Stomach (tissue), 4 donors: ENCODE measurements around the gene RAB26.
"Not testable (repeated sequence)": the region's sequence is repeated elsewhere in the genome, so short reads cannot be mapped to it uniquely, and the experiment has no call there.

ENCODE experiments used
- EP300 ChIP-seq: sonication (generic); formaldehyde crosslinking; IDR thresholded peaks from one replicate; pipeline ENCODE4 v1.6.1; 2017; ENCODE audit warnings: antibody characterized with exemption
- POLR2A ChIP-seq, 4 donors: fragments of 450-650 bp; IDR thresholded peaks; one replicate each; pipeline ENCODE4 v1.6.1; 2016; ENCODE audit warnings: antibody characterized with exemption in 4 of 4, control low read depth in 2 of 4, mild to moderate bottlenecking in 1 of 4, moderate library complexity in 1 of 4
- TF ChIP-seq, protein P1 (sequence below), 7 experiments: fragments of 450-650 bp in 4 of 7; fragments of 200-600 bp in 3 of 7; sonication (generic) in 3 of 7; IDR thresholded peaks; one replicate each; pipeline ENCODE4 v1.5.1; 2016 to 2019; ENCODE audit warnings: antibody characterized with exemption in 7 of 7, control low read depth in 2 of 7, mild to moderate bottlenecking in 1 of 7

DNA sequence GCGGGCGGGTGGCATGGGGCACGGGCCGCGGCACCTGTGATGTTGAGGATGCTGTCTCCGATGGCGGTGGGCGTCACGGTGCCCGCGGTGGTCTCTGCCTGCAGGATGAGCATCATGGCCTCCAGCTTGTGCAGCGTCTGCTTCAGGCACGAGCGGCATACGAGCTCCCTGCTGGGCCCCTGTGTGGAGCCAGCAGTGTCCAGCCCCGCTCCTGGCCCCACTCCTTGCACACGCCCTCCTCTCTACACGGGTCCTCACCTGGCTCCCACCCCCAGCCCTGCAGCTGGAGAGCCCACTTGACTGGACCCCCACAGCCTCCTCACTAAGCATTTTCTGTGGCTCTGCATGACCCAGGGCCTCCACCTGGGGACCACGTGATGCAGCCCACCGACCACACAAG lies 44.0 kb upstream of the RAB26 start:
- TF ChIP-seq, protein P1, sequence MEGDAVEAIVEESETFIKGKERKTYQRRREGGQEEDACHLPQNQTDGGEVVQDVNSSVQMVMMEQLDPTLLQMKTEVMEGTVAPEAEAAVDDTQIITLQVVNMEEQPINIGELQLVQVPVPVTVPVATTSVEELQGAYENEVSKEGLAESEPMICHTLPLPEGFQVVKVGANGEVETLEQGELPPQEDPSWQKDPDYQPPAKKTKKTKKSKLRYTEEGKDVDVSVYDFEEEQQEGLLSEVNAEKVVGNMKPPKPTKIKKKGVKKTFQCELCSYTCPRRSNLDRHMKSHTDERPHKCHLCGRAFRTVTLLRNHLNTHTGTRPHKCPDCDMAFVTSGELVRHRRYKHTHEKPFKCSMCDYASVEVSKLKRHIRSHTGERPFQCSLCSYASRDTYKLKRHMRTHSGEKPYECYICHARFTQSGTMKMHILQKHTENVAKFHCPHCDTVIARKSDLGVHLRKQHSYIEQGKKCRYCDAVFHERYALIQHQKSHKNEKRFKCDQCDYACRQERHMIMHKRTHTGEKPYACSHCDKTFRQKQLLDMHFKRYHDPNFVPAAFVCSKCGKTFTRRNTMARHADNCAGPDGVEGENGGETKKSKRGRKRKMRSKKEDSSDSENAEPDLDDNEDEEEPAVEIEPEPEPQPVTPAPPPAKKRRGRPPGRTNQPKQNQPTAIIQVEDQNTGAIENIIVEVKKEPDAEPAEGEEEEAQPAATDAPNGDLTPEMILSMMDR (IDR thresholded peaks at IDR 0.05), result not testable (repeated sequence)
- not testable (repeated sequence) for TF ChIP-seq POLR2A (IDR thresholded peaks at IDR 0.05); EP300
